Loucy (cell line): Measurements from ENCODE around the gene ZC2HC1B.

Experiments
- CTCF ChIP-seq: fragments of 200-600 bp; sonication (generic); conservative IDR thresholded peaks from 2 replicates; pipeline ENCODE4 v1.5.1; 2014; ENCODE audit warnings: mild to moderate bottlenecking, antibody characterized with exemption, low read length
- EZH2phosphoT487 ChIP-seq: fragments of 200-600 bp; IDR thresholded peaks from 2 replicates; pipeline ENCODE4 v1.6.1; 2018; ENCODE audit warnings: antibody characterized with exemption, mild to moderate bottlenecking, moderate library complexity, borderline replicate concordance

GRCh38 chr6:143867236-143867635 lies 3.0 kb downstream of the ZC2HC1B start:
- TF ChIP-seq EZH2phosphoT487 (no peak), CTCF (no peak)
